CD4-positive, alpha-beta T cell treated with Interleukin-4 for 4 hours (primary cell): ENCODE data around the gene CLEC4E.
A peak's percentile ranks its signal among the peaks of the same experiment; 100 is the strongest.
"Not testable (repeated sequence)": the region's sequence is repeated elsewhere in the genome, so short reads cannot be mapped to it uniquely, and the experiment has no call there.

ENCODE experiments used
- DNase-seq: peaks from one replicate; pipeline ENCODE4 v3.0.0-alpha.2; 2020

The CLEC4E gene

GRCh38 chr12:8540831-8541230 lies at the start of gene CLEC4E:
Gene CLEC4E (minus strand): TSS chr12:8540905. CDS start chr12:8540797, 108 bp downstream.
- not testable (repeated sequence) for DNase-seq

- no peak for DNase-seq
Observed at GRCh38 chr12:8589679-8590078, 49.0 kb upstream of the CLEC4E start.

GRCh38 chr12:8584478-8584877 lies 43.8 kb upstream of the CLEC4E start:
- not testable (repeated sequence) for DNase-seq

- no peak for DNase-seq
Observed at GRCh38 chr12:8584004-8584403, 43.3 kb upstream of the CLEC4E start.

- no peak for DNase-seq
Observed at GRCh38 chr12:8581098-8581784, 40.5 kb upstream of the CLEC4E start.

- no peak for DNase-seq
Observed at GRCh38 chr12:8577879-8578278, 37.2 kb upstream of the CLEC4E start.

- peak; percentile 25 for DNase-seq
Observed at GRCh38 chr12:8572507-8572906, 31.8 kb upstream of the CLEC4E start.

GRCh38 chr12:8566525-8566924 lies 25.8 kb upstream of the CLEC4E start:
- no peak for DNase-seq

GRCh38 chr12:8566052-8566451 lies 25.3 kb upstream of the CLEC4E start:
- not testable (repeated sequence) for DNase-seq

GRCh38 chr12:8564656-8565055 lies 24.0 kb upstream of the CLEC4E start:
- no peak for DNase-seq

GRCh38 chr12:8563356-8563755 lies 22.7 kb upstream of the CLEC4E start:
- no peak for DNase-seq

GRCh38 chr12:8562310-8562709 lies 21.6 kb upstream of the CLEC4E start:
- DNase-seq = no peak

GRCh38 chr12:8561011-8561410 lies 20.3 kb upstream of the CLEC4E start:
- no peak for DNase-seq

- no peak for DNase-seq
Observed at GRCh38 chr12:8559676-8560075, 19.0 kb upstream of the CLEC4E start.

- DNase-seq = no peak
Observed at GRCh38 chr12:8556531-8557097, 15.9 kb upstream of the CLEC4E start.

GRCh38 chr12:8554451-8555195 lies 13.9 kb upstream of the CLEC4E start:
- DNase-seq = no peak

- no peak for DNase-seq
Observed at GRCh38 chr12:8553088-8553627, 12.5 kb upstream of the CLEC4E start.

- no peak for DNase-seq
Observed at GRCh38 chr12:8549381-8549780, 8.7 kb upstream of the CLEC4E start.

GRCh38 chr12:8548192-8548591 lies 7.5 kb upstream of the CLEC4E start:
- DNase-seq = no peak

- no peak for DNase-seq
Observed at GRCh38 chr12:8547645-8548044, 6.9 kb upstream of the CLEC4E start.

GRCh38 chr12:8546591-8546990 lies 5.9 kb upstream of the CLEC4E start:
- DNase-seq = no peak

- DNase-seq = peak; percentile 74
Observed at GRCh38 chr12:8544295-8544694, 3.6 kb upstream of the CLEC4E start.

- DNase-seq = no peak
Observed at GRCh38 chr12:8541562-8541961, 857 bp upstream of the CLEC4E start.

GRCh38 chr12:8537820-8538219 lies 2.9 kb downstream of the CLEC4E start:
- DNase-seq = not testable (repeated sequence)
